HepG2 (cell line): ENCODE results near the gene GRIK1. TPM values are rescaled to one million over a fixed set of nuclear protein-coding genes. Genes with fewer than 3 reads are reported as not detected.

Source experiments
- ATAC-seq: fragments of 200-7000 bp; cut with Tn5 transposase; 3 replicates; pipeline ENCODE4 v1.9.1; 2020; ENCODE audit warnings: mild to moderate bottlenecking, moderate library complexity
- BruUV-seq: library from RNA; stranded (reverse); fragments of 400-500 nt; replicated peaks from 2 replicates; lab custom pipeline; 2021; lab: Mats Ljungman, UMichigan
- CTCF ChIA-PET: fragments of 300-600 bp; formaldehyde crosslinking; extraction: SDS; loops from one replicate; lab custom pipeline; 2021; ENCODE audit warnings: low total read pairs, inconsistent platforms, low intra/inter-chr PET ratio; lab: Yijun Ruan, JAX
- POLR2A ChIA-PET: fragments of 350-600 bp; sonication (Branson Sonifier 250); formaldehyde crosslinking; loops from one replicate; lab custom pipeline; 2020; ENCODE audit warnings: antibody characterized with exemption, inconsistent platforms; lab: Yijun Ruan, JAX
- DNase-seq: peaks from one replicate; pipeline ENCODE4 v3.0.0-alpha.2; 2015; ENCODE audit warnings: low spot score
- FAIRE-seq: peaks from 3 replicates; lab custom pipeline; 2011; peaks lifted over from hg19 to GRCh38; lab: Jason Lieb, UNC
- H2AFZ ChIP-seq: one replicate; pipeline ENCODE4 v1.6.1; 2011; ENCODE audit warnings: low read length, inconsistent platforms
- H3K27ac ChIP-seq: fragments of 300-600 bp; 3 replicates; pipeline ENCODE4 v1.8.0; 2011; ENCODE audit warnings: mixed run types, mild to moderate bottlenecking, mixed read lengths, low read length, inconsistent platforms; ENCODE audit not compliant: insufficient read depth; ENCODE audit errors: extremely low read length
- H3K27me3 ChIP-seq, 2 experiments: fragments of 200-600 bp in 1 of 2; 2 replicates in 1 of 2; 3 replicates in 1 of 2; pipeline versions ENCODE4 v1.6.0 to v1.8.0; 2011; ENCODE audit warnings: low read length in 2 of 2, mild to moderate bottlenecking in 2 of 2, moderate library complexity in 2 of 2, inconsistent platforms in 1 of 2; ENCODE audit not compliant: insufficient read depth in 2 of 2, control insufficient read depth in 1 of 2
- H3K36me3 ChIP-seq, 2 experiments: fragments of 200-600 bp in 1 of 2; replicated peaks in 1 of 2; 2 replicates in 1 of 2; 3 replicates in 1 of 2; pipeline versions ENCODE4 v1.5.1 to v1.8.0; 2011; ENCODE audit warnings: low read length in 2 of 2, inconsistent platforms in 1 of 2; ENCODE audit not compliant: insufficient read depth in 2 of 2, control insufficient read depth in 1 of 2
- H3K4me1 ChIP-seq: 2 replicates; pipeline ENCODE4 v1.5.1; 2012; ENCODE audit warnings: low read length, inconsistent platforms; ENCODE audit not compliant: insufficient read depth
- H3K4me2 ChIP-seq: 2 replicates; pipeline ENCODE4 v1.6.0; 2011; ENCODE audit warnings: low read depth, low read length, inconsistent platforms
- H3K4me3 ChIP-seq, 3 experiments: fragments of 200-600 bp in 1 of 3; sonication (generic), shearing (Covaris generic) in 1 of 3; replicated peaks in 1 of 3; 2 replicates each; pipeline ENCODE4 v1.5.1; 2011 to 2016; ENCODE audit warnings: low read length in 3 of 3, inconsistent platforms in 2 of 3, low read depth in 2 of 3, mild to moderate bottlenecking in 2 of 3, control low read depth in 1 of 3, mixed read lengths in 1 of 3; ENCODE audit not compliant: insufficient read depth in 1 of 3
- H3K79me2 ChIP-seq: one replicate; pipeline ENCODE4 v1.6.1; 2011; ENCODE audit warnings: low read length, inconsistent platforms; ENCODE audit not compliant: insufficient read depth
- H3K9ac ChIP-seq: 2 replicates; pipeline ENCODE4 v1.6.0; 2011; ENCODE audit warnings: mild to moderate bottlenecking, low read depth, low read length, inconsistent platforms; ENCODE audit not compliant: insufficient read depth
- H3K9me3 ChIP-seq: 2 replicates; pipeline ENCODE4 v1.5.1; 2012; ENCODE audit warnings: mild to moderate bottlenecking, low read length
- H4K20me1 ChIP-seq: 2 replicates; pipeline ENCODE4 v1.6.0; 2011; ENCODE audit warnings: inconsistent platforms, mild to moderate bottlenecking, low read length, moderate library complexity; ENCODE audit not compliant: insufficient read depth
- FOXJ3 ChIP-seq: sonication (generic); formaldehyde crosslinking; IDR thresholded peaks from 2 replicates; pipeline ENCODE4 v1.4.0; 2020; ENCODE audit warnings: missing genetic modification reagents, mild to moderate bottlenecking, borderline replicate concordance
- GABPA ChIP-seq, 2 experiments: IDR thresholded peaks; 2 replicates each; pipeline ENCODE4 v1.6.1; 2011 to 2016; ENCODE audit warnings: low read depth in 2 of 2, low read length in 1 of 2, missing biosample characterization in 1 of 2, missing genetic modification characterization in 1 of 2
- HOMEZ ChIP-seq: IDR thresholded peaks from 2 replicates; pipeline ENCODE4 v1.6.1; 2016; ENCODE audit warnings: low read depth
- SIN3B ChIP-seq: fragments of 150-350 bp; IDR thresholded peaks from 2 replicates; pipeline ENCODE4 v1.6.1; 2014; ENCODE audit warnings: low read length
- ZBTB43 ChIP-seq: sonication (generic); formaldehyde crosslinking; conservative IDR thresholded peaks from 2 replicates; pipeline ENCODE4 v1.4.0; 2020; ENCODE audit warnings: missing genetic modification reagents
- ZEB1 ChIP-seq: IDR thresholded peaks from 2 replicates; pipeline ENCODE4 v1.6.1; 2012; ENCODE audit warnings: mild to moderate bottlenecking, low read depth, inconsistent platforms; ENCODE audit not compliant: insufficient replicate concordance
- ZFP91 ChIP-seq: sonication (generic); formaldehyde crosslinking; IDR thresholded peaks from 2 replicates; pipeline ENCODE4 v1.9.0; 2022; ENCODE audit warnings: missing genetic modification reagents, mild to moderate bottlenecking, borderline replicate concordance
- ZNF136 ChIP-seq: sonication (generic); formaldehyde crosslinking; IDR thresholded peaks from 2 replicates; pipeline ENCODE4 v1.8.1; 2022; ENCODE audit warnings: low read depth, mild to moderate bottlenecking, moderate library complexity, missing genetic modification reagents
- ZNF232 ChIP-seq: sonication (generic); formaldehyde crosslinking; IDR thresholded peaks from 2 replicates; pipeline ENCODE4 v1.4.0; 2020; ENCODE audit warnings: missing genetic modification reagents, borderline replicate concordance
- ZNF235 ChIP-seq: sonication (generic); formaldehyde crosslinking; IDR thresholded peaks from 2 replicates; pipeline ENCODE4 v1.8.1; 2023; ENCODE audit warnings: mild to moderate bottlenecking, missing genetic modification reagents, borderline replicate concordance
- ZNF362 ChIP-seq: sonication (generic); formaldehyde crosslinking; IDR thresholded peaks from 2 replicates; pipeline ENCODE4 v1.4.0; 2020; ENCODE audit warnings: missing genetic modification reagents, mild to moderate bottlenecking, borderline replicate concordance
- ZNF597 ChIP-seq: sonication (generic); formaldehyde crosslinking; IDR thresholded peaks from 2 replicates; pipeline ENCODE4 v1.5.0; 2020; ENCODE audit warnings: missing genetic modification reagents
- ZNF891 ChIP-seq: sonication (generic); formaldehyde crosslinking; IDR thresholded peaks from 2 replicates; pipeline ENCODE4 v1.5.0; 2020; ENCODE audit warnings: mild to moderate bottlenecking, missing genetic modification reagents
- WGBS: methylation state at CpG from one replicate; pipeline ENCODE4 v1.1.6; 2017; ENCODE audit warnings: low lambda C conversion rate; 5-methylcytosine and 5-hydroxymethylcytosine counted together
- in situ Hi-C: cut with HindIII; loops from 2 replicates; pipeline ENCODE4 v1.10.0; 2017; ENCODE audit warnings: low pct_unique_long_range_greater_than_20kb; ENCODE audit not compliant: extremely low pct_ligation_motif_present
- intact Hi-C: fragments of 100-400 bp; cut with micrococcal nuclease; formaldehyde crosslinking; loops from one replicate; pipeline ENCODE4 v1.10.0; 2022; ENCODE audit not compliant: unreplicated experiment
- polyA plus RNA-seq, 8 experiments: library from polyadenylated mRNA; depleted of rRNA in 3 of 8; stranded (reverse) in 7 of 8; unstranded in 1 of 8; fragments of >200 nt; fragmentation: Illumina TruSeq in 4 of 8; extraction: Trizol in 4 of 8; gene quantifications; 2 replicates each; pipeline versions ENCODE4 v1.2.1 to v1.2.3, GENCODE V29; 2011 to 2016; ENCODE audit warnings: low read depth in 4 of 8, missing spikeins in 1 of 8, mixed read lengths in 1 of 8; ENCODE audit not compliant: insufficient read depth in 1 of 8
- total RNA-seq, 5 experiments: library from RNA; depleted of rRNA; stranded (reverse); fragments of >200 nt; fragmentation: Illumina TruSeq; extraction: Trizol; gene quantifications; 2 replicates each; pipeline ENCODE4 v1.2.3, GENCODE V29; 2016; ENCODE audit warnings: low read depth in 1 of 5

Gene GRIK1
- total and polyA plus RNA-seq, 2 of the 13 experiments (the other 11 are each of a cell fraction or from before 2014, with no cell fraction given), result not detected

- no peak overlapping the region for H3K9ac ChIP-seq
- H3K4me1 ChIP-seq, result no peaks in the 10 kb centered on the region
- in situ Hi-C loops, result no loop called here
- no peak for TF ChIP-seq ZNF362
- no peak for TF ChIP-seq ZNF232 (CRISPR knock-in tag)
- TF ChIP-seq ZNF891, result no peak
- TF ChIP-seq ZNF136, result no peak
- no peak for TF ChIP-seq ZEB1
- no peak for TF ChIP-seq ZNF235
- TF ChIP-seq HOMEZ (CRISPR knock-in tag), result no peak
- TF ChIP-seq FOXJ3 (CRISPR knock-in tag), result no peak
- TF ChIP-seq GABPA (IDR thresholded peaks at IDR 0.05; ENCODE audit: low read depth, low read length), result no peak
- no peak for TF ChIP-seq GABPA (CRISPR knock-in tag; IDR thresholded peaks at IDR 0.05; ENCODE audit: low read depth)
- no peak for TF ChIP-seq SIN3B
- TF ChIP-seq ZFP91, result no peak
- no peak for TF ChIP-seq ZNF597 (CRISPR knock-in tag)
- TF ChIP-seq ZBTB43 (CRISPR knock-in tag), result no peak
- TF ChIP-seq, all 625 proteins: peak for 0
- H3K4me3 ChIP-seq, result no peak overlapping the region
- 13% methylated on average over 4 of the region's 4 CpGs for WGBS
- no peak overlapping the region for H3K27ac ChIP-seq
- ChIA-PET POLR2A (no interaction called here), CTCF (no interaction called here)
- H3K36me3 ChIP-seq, result no peaks in the 10 kb centered on the region
- DNase-seq (no peak), ATAC-seq (no peak), FAIRE-seq (no peak)
- H3K27me3 ChIP-seq, result no peaks in the 10 kb centered on the region
- H4K20me1 ChIP-seq, result no peaks in the 10 kb centered on the region
- H3K9me3 ChIP-seq, result no peaks in the 10 kb centered on the region; the same call in 1 of the 2 replicates
- H2AFZ ChIP-seq, result no peak overlapping the region
- H3K79me2 ChIP-seq, result no peaks in the 10 kb centered on the region
- intact Hi-C loops, result no loop called here
- no peak overlapping the region for H3K4me2 ChIP-seq
- no TSS peak for BruUV-seq
Observed at GRCh38 chr21:29928537-29928936, 11.3 kb downstream of the GRIK1 start.
